Skin of body (tissue), 3 donors: ENCODE measurements around the gene B3GAT3. TPM values are rescaled to one million over a fixed set of nuclear protein-coding genes. Genes with fewer than 3 reads are reported as not detected.
"Not testable (repeated sequence)": the region's sequence is repeated elsewhere in the genome, so short reads cannot be mapped to it uniquely, and the experiment has no call there.

Experiments
- DNase-seq: peaks from one replicate; lab custom pipeline; 2025; lab: John Stamatoyannopoulos, UW
- small RNA-seq: library from RNA; depleted of rRNA; stranded (forward); fragments of <200 nt; gene quantifications from one replicate; pipeline ENCODE3, GENCODE V24; 2014; ENCODE audit warnings: low replicate concordance
- total RNA-seq: library from RNA; depleted of rRNA; stranded (reverse); fragments of >200 nt; gene quantifications from one replicate; pipeline ENCODE4 v1.2.3, GENCODE V29; 2014

Gene B3GAT3
- total RNA-seq, 1 donor from 2014 or later: 12.5 TPM

DNA sequence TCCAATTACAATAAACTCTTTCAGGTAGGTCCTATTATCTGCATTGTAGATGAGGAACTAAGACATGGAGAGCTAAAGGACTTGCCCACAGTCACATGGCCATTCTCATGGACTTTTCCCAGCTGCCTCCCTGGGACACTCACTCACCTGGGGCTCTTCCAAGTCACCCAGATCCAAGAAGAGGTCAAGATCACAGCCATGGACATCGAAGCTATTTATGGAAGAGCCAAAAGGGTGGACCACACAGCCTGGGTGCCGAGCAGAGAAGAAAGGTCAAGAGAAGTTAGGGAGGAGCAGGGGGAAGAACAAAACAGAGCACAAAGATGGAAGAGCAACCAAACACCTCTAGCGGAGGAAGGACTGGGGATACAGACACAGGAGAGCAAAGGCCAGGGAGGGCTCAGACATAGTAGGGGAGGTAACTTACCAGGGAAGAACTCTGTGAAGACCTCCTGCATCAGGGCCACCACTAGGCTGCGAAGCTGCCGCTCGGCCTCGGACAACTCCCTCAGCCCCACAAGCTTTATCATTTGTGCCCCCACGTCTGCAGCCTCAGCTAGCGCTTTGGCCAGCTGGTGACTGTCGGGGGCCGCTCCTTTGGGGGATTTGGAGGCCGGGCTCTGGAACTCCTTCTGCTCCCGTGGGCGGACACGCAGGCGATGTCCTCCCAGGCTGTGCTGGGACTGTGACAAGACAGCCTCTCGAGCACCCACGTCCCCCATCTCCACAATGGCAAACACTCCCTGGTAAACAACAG, 40.6 kb downstream of the B3GAT3 start:
- no peak for DNase-seq

DNA sequence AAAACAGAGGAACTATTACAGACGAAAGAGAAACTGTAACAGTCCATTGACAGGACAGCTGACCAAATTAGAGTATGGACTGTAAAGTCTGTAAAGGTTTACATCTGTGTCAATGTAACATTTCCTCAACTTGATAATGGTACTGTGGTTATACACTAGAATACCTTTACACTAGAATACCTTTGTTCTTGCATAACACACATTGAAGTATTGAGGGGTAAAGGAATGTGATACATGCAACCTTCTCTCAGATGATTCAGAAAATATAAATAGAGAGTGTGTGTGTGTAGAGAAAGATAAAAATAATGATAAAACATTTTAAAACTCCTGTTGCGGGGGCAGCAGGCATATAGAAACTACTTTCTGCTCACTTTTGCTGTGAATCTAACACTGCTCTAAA, 42.5 kb downstream of the B3GAT3 start:
- no peak for DNase-seq

DNA sequence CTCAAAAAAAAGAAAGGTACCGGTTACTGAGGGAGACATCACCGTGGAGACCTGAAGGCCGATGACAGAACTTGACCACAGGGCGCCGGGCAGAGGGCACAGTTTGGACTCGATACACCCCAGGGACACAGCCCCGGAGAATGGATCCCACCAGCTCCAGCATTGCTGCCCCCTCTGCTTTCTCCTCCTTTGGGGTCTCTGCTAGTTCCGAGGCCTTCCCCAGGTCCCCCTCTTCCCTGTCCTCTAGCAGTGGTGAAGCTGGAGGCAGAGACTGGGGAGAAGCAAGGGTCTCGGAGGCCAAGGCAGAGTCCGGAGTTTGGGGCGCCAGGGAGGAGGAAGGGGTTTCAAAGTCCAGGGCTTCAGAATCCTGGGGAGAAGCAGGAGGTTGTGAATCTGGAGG, 43.2 kb downstream of the B3GAT3 start:
- no peak for DNase-seq

DNA sequence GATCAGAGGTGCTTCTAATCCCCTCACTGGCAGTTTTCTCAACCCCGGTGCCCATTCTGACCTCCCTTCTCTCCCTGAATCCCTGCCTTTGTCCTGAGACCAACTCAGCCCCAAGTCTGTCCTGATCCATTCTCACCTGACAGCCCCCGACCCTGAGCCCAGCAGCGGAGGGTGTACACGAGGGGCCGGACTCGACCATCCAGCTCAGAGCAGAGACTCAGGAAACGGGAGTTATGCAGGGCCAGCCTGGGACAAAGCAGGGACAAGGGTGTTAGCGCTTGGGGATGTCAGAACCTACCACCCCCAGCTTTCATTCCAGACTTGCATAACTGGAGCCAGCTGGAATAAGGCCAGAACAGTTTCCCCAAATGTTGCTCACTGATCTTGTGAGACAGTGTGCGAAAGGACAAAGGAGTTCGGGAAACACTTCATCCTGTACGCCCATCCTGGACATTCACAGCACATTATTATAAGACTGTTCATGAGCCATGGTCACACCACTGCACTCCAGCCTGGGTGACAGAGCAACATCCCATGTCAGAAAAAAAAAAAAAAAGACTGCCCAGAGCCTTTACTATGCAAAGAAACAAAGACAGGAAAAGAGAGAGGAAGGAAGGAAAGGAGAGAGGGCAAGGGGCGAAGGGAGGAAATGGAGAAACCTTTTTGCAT, 44.6 kb downstream of the B3GAT3 start:
- peak; percentile 51 for DNase-seq

DNA sequence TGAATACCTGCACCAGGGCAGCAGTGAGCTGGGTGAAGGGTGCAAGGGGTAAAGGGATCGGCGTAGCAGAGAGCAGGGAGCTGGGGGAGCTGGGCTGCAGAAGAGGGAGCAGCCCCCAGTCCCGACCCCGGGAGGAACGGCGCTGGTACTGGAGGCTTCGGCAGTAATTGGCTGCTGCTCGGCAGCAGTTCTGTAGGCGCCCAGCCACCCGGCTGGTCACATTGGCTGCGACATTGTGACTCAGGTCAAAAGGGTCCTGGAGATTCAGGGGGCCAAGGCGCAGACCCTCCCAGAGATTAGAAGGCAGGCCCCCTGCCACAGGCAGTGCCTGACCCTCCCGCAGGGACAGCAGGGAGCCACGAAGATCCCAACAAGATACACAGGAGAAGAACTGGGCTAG, 45.9 kb downstream of the B3GAT3 start:
- no peak for DNase-seq

DNA sequence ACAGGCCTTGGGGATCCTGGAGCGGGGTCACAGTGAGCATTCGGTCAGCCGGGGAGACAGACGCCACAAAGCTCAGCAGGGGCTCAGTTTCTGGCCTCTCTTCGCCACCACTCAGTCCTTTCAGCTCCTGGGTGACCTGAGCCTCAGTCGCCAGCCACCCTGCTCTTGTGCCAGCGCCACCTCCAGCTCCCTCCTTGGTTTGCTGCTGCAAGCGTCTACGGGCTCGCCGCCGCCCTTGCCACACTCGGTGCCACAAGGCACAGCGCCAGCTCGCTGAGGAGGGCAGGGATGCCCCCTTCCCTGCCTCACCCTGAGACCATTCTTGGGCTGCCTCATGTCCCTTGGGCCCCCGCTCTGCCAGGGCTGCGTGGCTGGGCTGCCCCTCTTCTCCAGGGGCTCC, 46.6 kb downstream of the B3GAT3 start:
- DNase-seq: no peak

GRCh38 chr11:62574363-62575071, 47.3 kb downstream of the B3GAT3 start:
- peak; percentile 71 for DNase-seq

GRCh38 chr11:62573592-62574362, 48.0 kb downstream of the B3GAT3 start, which contains the start of gene EEF1G:
TSS of gene EEF1G (minus strand) at chr11:62573891. CDS start at chr11:62573842, 49 bp downstream.
- DNase-seq: peak; percentile 100

DNA sequence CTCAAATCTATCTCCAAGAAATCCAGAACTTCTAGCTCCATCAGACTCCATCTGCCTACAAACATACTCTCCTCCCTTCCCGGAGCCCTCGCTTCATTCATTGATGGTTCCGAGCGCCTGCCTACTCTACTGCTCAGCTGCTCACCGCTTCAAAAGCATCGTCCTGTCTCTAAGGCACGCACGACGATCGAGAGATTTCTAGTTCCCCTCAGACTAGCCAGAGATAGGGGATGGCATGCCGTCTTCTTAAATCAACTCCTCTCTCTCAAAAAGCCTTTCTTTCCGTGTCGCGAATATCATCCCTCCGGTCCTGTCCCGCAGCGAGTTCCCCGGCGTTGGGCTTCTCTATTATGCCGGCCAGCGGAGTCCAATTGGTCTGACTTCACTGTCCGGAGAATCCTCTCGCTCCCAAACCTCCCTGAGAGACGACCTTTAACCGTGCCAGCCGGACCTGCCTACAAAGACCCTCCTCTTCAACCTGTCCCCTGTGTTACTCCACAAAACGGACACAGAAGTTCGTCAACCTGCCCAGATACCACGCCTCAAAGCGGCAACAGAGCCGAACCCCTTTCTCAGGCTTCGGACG, 48.7 kb downstream of the B3GAT3 start:
- no peak for DNase-seq

- no peak for DNase-seq
These were observed 49.4 kb downstream of the B3GAT3 start for GRCh38 chr11:62572431-62572830.

- DNase-seq: not testable (repeated sequence)
These were observed 50.3 kb downstream of the B3GAT3 start for GRCh38 chr11:62571493-62571892.

GRCh38 chr11:62570903-62571302, 50.9 kb downstream of the B3GAT3 start:
- not testable (repeated sequence) for DNase-seq

DNA sequence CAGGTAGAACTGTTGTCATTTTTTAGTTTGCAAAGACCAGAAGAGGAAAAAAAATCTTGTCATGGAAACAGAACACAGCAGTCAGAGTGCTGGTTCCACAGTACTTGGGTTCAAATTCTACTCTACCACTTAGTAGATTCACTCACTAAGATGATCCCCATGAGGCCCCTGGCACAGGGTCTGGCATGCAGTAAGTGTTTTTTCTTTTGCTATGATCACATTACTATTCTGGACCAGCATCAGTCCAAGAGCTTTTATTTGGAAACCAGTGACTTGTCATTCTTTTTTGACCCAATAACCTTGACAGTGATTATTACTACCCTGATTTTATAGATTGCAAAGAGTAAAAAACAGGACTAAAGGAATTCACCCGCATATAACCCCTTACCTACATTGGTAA, 52.2 kb downstream of the B3GAT3 start:
- no peak for DNase-seq

DNA sequence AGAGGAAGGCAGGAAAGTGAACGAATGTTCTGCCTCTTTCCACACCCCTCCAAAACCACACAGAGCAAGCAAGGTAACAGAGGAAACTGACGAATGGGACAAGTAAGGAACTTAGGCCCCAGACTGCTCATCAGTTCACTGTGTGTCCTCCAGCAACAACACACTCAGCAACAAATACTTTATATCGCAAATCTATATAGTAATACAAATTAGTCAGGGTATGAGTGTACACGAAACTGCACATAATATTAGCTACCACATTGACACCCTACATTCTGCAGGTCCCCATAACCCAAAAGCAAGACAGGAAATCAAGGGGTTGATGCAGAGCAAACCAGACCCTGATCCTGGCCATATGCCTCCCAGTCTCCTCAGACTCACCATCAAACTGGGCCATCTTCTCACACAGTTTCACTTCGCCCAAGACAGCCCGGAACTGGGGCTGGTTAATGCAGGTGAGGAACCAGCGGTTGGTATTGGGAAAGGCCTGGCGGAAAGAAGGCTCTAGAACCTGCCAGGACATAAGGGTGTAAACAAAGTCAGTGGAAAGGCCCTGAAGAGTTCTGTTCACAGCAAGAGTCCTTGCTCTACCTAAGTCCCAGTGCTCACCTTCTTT, 54.7 kb downstream of the B3GAT3 start:
- DNase-seq: no peak

DNA sequence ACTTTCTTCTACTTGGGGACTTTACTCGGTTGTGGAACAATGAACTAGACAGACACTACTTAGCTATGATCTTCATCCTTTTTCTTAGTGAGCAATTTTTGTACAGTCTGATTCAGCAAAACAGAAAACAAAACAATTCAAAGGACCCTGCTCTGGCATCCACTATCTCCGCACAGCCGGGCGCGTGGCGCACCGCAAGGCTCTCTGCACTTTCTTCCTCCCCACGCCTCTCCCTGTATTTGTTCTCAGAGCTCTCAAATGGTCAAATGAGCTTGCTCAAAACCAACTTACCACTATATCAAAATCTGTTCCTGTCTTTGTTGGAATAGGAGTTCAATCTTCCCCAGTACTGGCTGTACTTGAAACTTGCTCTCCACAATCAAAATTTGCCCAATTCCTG, 55.5 kb downstream of the B3GAT3 start:
- DNase-seq: no peak

Small RNA genes within 50 kb of the gene (small RNA-seq; reads per million reads assigned to genes)
- gene AP001458.1 (not detected), gene MIR6747 (not detected), gene SNORA57 (not detected)

Other genes starting within 250 kb of the B3GAT3 start
- gene SCGB1A1, start 203.0 kb downstream of the B3GAT3 start, total RNA-seq: not detected
- 567 TPM for gene AHNAK, start 75.2 kb downstream of the B3GAT3 start, total RNA-seq
- gene EEF1G, start 48.1 kb downstream of the B3GAT3 start, total RNA-seq: 1,310 TPM
- 4.1 TPM for gene TUT1, start 30.5 kb downstream of the B3GAT3 start, total RNA-seq
- gene MTA2, start 20.1 kb downstream of the B3GAT3 start, total RNA-seq: 78.4 TPM
- gene EML3, start 9.2 kb downstream of the B3GAT3 start, total RNA-seq: 14.6 TPM
- 1.5 TPM for gene ROM1, start 8.7 kb downstream of the B3GAT3 start, total RNA-seq
- 103 TPM for gene GANAB, start 24.6 kb upstream of the B3GAT3 start, total RNA-seq
- 8.5 TPM for gene INTS5, start 31.3 kb upstream of the B3GAT3 start, total RNA-seq
- gene C11orf98, start 43.2 kb upstream of the B3GAT3 start, total RNA-seq: 23.7 TPM
- 9.9 TPM for gene CSKMT, start 43.3 kb upstream of the B3GAT3 start, total RNA-seq
- 5.6 TPM for gene UQCC3, start 49.7 kb upstream of the B3GAT3 start, total RNA-seq
- gene LBHD1, start 50.3 kb upstream of the B3GAT3 start, total RNA-seq: 6.4 TPM
- gene UBXN1, start 57.1 kb upstream of the B3GAT3 start, total RNA-seq: 57.2 TPM
- gene LRRN4CL, start 67.5 kb upstream of the B3GAT3 start, total RNA-seq: 12.7 TPM
- 21.6 TPM for gene BSCL2, start 85.4 kb upstream of the B3GAT3 start, total RNA-seq
- not detected for gene GNG3, start 85.7 kb upstream of the B3GAT3 start, total RNA-seq
- 33.3 TPM for gene HNRNPUL2, start 105.5 kb upstream of the B3GAT3 start, total RNA-seq
- 23.9 TPM for gene TTC9C, start 106.5 kb upstream of the B3GAT3 start, total RNA-seq
- gene ZBTB3, start 132.2 kb upstream of the B3GAT3 start, total RNA-seq: 7.0 TPM
- gene POLR2G, start 139.6 kb upstream of the B3GAT3 start, total RNA-seq: 53.7 TPM
- 13.8 TPM for gene TAF6L, start 149.4 kb upstream of the B3GAT3 start, total RNA-seq
- gene TMEM179B, start 165.4 kb upstream of the B3GAT3 start, total RNA-seq: 16.9 TPM
- gene TMEM223, start 170.0 kb upstream of the B3GAT3 start, total RNA-seq: 9.3 TPM
- gene NXF1, start 183.5 kb upstream of the B3GAT3 start, total RNA-seq: 33.4 TPM
- 38.2 TPM for gene STX5, start 210.1 kb upstream of the B3GAT3 start, total RNA-seq
- not detected for gene TEX54, start 210.9 kb upstream of the B3GAT3 start, total RNA-seq
- 36.1 TPM for gene WDR74, start 217.6 kb upstream of the B3GAT3 start, total RNA-seq